ENCODE data around the gene GHRHR.

Gene GHRHR

DNA sequence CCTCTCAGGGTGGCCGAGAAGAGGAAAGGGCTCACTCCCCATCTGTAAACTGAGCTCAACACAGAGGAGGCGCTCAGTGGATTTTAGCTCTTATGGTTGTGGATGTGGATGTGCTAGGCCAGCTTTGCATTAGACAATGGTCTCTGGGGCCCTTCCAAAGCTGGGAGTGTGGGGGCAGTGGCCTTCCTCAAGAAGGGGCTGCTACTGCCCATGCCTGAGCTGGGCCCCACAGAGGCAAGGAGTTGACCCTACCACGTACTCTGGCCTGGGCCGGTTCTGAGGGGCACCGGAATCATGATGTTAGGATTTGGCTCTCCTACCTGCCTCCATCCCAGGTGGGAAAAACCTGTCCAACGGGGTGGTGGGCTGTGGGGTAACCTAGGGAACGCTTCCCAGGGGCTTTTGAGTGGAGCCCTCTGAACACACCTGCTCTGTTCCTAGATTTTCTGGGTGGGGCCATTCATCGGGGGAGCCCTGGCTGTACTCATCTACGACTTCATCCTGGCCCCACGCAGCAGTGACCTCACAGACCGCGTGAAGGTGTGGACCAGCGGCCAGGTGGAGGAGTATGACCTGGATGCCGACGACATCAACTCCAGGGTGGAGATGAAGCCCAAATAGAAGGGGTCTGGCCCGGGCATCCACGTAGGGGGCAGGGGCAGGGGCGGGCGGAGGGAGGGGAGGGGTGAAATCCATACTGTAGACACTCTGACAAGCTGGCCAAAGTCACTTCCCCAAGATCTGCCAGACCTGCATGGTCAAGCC lies 40.6 kb upstream of the GHRHR start:
- H3K79me2 ChIP-seq (ENCODE audit: insufficient read depth, low read depth): no peaks in the 10 kb centered on the region
- no peak overlapping the region for H3K4me3 ChIP-seq (IDR thresholded peaks at IDR 0.05; ENCODE audit: insufficient read depth, low read depth, low read length)
- H3K27ac ChIP-seq: no peak overlapping the region
- no peak overlapping the region for H3K4me2 ChIP-seq
- no peak overlapping the region for H3K9ac ChIP-seq
- H3K27me3 ChIP-seq (ENCODE audit: insufficient read depth, low read depth): no peaks in the 10 kb centered on the region
- H3K4me1 ChIP-seq (ENCODE audit: low read depth, poor library complexity, severe bottlenecking): no peaks in the 10 kb centered on the region
- no peaks in the 10 kb centered on the region for H3K36me3 ChIP-seq (ENCODE audit: insufficient read depth)
- H2AFZ ChIP-seq (ENCODE audit: low read depth): no peak overlapping the region
- no peaks in the 10 kb centered on the region for H4K20me1 ChIP-seq (ENCODE audit: insufficient read depth)
- TF ChIP-seq, protein P1, sequence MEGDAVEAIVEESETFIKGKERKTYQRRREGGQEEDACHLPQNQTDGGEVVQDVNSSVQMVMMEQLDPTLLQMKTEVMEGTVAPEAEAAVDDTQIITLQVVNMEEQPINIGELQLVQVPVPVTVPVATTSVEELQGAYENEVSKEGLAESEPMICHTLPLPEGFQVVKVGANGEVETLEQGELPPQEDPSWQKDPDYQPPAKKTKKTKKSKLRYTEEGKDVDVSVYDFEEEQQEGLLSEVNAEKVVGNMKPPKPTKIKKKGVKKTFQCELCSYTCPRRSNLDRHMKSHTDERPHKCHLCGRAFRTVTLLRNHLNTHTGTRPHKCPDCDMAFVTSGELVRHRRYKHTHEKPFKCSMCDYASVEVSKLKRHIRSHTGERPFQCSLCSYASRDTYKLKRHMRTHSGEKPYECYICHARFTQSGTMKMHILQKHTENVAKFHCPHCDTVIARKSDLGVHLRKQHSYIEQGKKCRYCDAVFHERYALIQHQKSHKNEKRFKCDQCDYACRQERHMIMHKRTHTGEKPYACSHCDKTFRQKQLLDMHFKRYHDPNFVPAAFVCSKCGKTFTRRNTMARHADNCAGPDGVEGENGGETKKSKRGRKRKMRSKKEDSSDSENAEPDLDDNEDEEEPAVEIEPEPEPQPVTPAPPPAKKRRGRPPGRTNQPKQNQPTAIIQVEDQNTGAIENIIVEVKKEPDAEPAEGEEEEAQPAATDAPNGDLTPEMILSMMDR (conservative IDR thresholded peaks at IDR 0.05; ENCODE audit: low read depth, low read length): no peak

DNA sequence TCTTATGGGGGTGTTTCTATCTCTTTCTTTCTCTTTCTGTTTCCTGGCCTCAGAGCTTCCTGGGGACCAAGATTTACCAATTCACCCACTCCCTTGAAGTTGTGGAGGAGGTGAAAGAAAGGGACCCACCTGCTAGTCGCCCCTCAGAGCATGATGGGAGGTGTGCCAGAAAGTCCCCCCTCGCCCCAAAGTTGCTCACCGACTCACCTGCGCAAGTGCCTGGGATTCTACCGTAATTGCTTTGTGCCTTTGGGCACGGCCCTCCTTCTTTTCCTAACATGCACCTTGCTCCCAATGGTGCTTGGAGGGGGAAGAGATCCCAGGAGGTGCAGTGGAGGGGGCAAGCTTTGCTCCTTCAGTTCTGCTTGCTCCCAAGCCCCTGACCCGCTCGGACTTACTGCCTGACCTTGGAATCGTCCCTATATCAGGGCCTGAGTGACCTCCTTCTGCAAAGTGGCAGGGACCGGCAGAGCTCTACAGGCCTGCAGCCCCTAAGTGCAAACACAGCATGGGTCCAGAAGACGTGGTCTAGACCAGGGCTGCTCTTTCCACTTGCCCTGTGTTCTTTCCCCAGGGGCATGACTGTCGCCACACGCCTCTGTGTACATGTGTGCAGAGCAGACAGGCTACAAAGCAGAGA lies 39.9 kb upstream of the GHRHR start:
- no peak overlapping the region for H2AFZ ChIP-seq (ENCODE audit: low read depth)
- no peaks in the 10 kb centered on the region for H3K36me3 ChIP-seq (ENCODE audit: insufficient read depth)
- H3K27ac ChIP-seq: no peak overlapping the region
- H3K4me3 ChIP-seq (IDR thresholded peaks at IDR 0.05; ENCODE audit: insufficient read depth, low read depth, low read length): no peak overlapping the region
- no peak overlapping the region for H3K4me2 ChIP-seq
- no peak overlapping the region for H3K9ac ChIP-seq
- H3K27me3 ChIP-seq (ENCODE audit: insufficient read depth, low read depth): no peaks in the 10 kb centered on the region
- TF ChIP-seq, protein P1 (conservative IDR thresholded peaks at IDR 0.05; ENCODE audit: low read depth, low read length): no peak
- H3K79me2 ChIP-seq (ENCODE audit: insufficient read depth, low read depth): no peaks in the 10 kb centered on the region
- no peaks in the 10 kb centered on the region for H3K4me1 ChIP-seq (ENCODE audit: low read depth, poor library complexity, severe bottlenecking)
- no peaks in the 10 kb centered on the region for H4K20me1 ChIP-seq (ENCODE audit: insufficient read depth)

DNA sequence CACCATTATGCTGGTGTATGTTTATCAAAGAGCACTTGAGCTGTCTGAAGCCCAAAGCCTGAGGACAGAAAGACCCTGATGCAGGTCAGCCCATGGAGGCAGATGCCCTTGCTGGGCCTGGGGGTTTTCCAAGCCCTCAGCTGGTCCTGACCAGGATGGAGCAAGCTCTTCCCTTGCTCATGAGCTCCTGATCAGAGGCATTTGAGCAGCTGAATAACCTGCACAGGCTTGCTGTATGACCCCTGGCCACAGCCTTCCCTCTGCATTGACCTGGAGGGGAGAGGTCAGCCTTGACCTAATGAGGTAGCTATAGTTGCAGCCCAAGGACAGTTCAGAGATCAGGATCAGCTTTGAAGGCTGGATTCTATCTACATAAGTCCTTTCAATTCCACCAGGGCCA lies 39.1 kb upstream of the GHRHR start:
- no peaks in the 10 kb centered on the region for H3K4me1 ChIP-seq (ENCODE audit: low read depth, poor library complexity, severe bottlenecking)
- H3K27ac ChIP-seq: no peak overlapping the region
- no peaks in the 10 kb centered on the region for H3K36me3 ChIP-seq (ENCODE audit: insufficient read depth)
- H3K4me3 ChIP-seq (IDR thresholded peaks at IDR 0.05; ENCODE audit: insufficient read depth, low read depth, low read length): no peak overlapping the region
- H3K79me2 ChIP-seq (ENCODE audit: insufficient read depth, low read depth): no peaks in the 10 kb centered on the region
- no peak overlapping the region for H2AFZ ChIP-seq (ENCODE audit: low read depth)
- H4K20me1 ChIP-seq (ENCODE audit: insufficient read depth): no peaks in the 10 kb centered on the region
- no peak overlapping the region for H3K9ac ChIP-seq
- no peaks in the 10 kb centered on the region for H3K27me3 ChIP-seq (ENCODE audit: insufficient read depth, low read depth)
- no peak overlapping the region for H3K4me2 ChIP-seq
- TF ChIP-seq, protein P1 (conservative IDR thresholded peaks at IDR 0.05; ENCODE audit: low read depth, low read length): no peak

DNA sequence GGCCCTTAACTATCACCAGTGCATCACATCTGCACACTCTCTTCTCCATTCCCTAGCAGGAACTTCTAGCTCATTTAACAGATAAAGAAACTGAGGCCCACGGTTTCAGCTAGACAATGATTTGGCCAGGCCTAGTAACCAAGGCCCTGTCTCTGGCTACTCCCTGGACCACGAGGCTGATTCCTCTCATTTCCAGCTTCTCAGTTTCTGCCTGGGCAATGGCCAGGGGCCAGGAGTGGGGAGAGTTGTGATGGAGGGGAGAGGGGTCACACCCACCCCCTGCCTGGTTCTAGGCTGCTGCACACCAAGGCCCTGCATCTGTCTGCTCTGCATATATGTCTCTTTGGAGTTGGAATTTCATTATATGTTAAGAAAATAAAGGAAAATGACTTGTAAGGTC lies 38.6 kb upstream of the GHRHR start:
- H2AFZ ChIP-seq (ENCODE audit: low read depth): no peak overlapping the region
- H3K27me3 ChIP-seq (ENCODE audit: insufficient read depth, low read depth): no peaks in the 10 kb centered on the region
- no peak overlapping the region for H3K27ac ChIP-seq
- no peaks in the 10 kb centered on the region for H3K79me2 ChIP-seq (ENCODE audit: insufficient read depth, low read depth)
- H3K4me1 ChIP-seq (ENCODE audit: low read depth, poor library complexity, severe bottlenecking): no peaks in the 10 kb centered on the region
- TF ChIP-seq, protein P1 (conservative IDR thresholded peaks at IDR 0.05; ENCODE audit: low read depth, low read length): no peak
- H3K9ac ChIP-seq: no peak overlapping the region
- H3K4me3 ChIP-seq (IDR thresholded peaks at IDR 0.05; ENCODE audit: insufficient read depth, low read depth, low read length): no peak overlapping the region
- H3K36me3 ChIP-seq (ENCODE audit: insufficient read depth): no peaks in the 10 kb centered on the region
- H4K20me1 ChIP-seq (ENCODE audit: insufficient read depth): no peaks in the 10 kb centered on the region
- H3K4me2 ChIP-seq: no peak overlapping the region

Data from KMS-11 (cell line).